Activated naive CD8-positive, alpha-beta T cell treated with anti-CD3 and anti-CD28 coated beads for 36 hours (primary cell): ENCODE results near the gene PSENEN. TPM values are rescaled to one million over a fixed set of nuclear protein-coding genes. Genes with fewer than 3 reads are reported as not detected.

Source experiments
- DNase-seq: peaks from one replicate; pipeline ENCODE4 v3.0.0; 2021
- H3K27ac Mint-ChIP-seq: one replicate; pipeline ENCODE4 v1.8.0; 2022; ENCODE audit warnings: mild to moderate bottlenecking, moderate library complexity, mixed read lengths
- H3K27me3 Mint-ChIP-seq: one replicate; pipeline ENCODE4 v1.8.0; 2022; ENCODE audit warnings: mild to moderate bottlenecking, mixed read lengths
- H3K36me3 Mint-ChIP-seq: one replicate; pipeline ENCODE4 v1.8.0; 2021; ENCODE audit warnings: mild to moderate bottlenecking, mixed read lengths
- H3K4me1 Mint-ChIP-seq: one replicate; pipeline ENCODE4 v1.8.0; 2021; ENCODE audit warnings: mixed read lengths
- H3K4me3 Mint-ChIP-seq: one replicate; pipeline ENCODE4 v1.8.0; 2022; ENCODE audit warnings: mild to moderate bottlenecking, moderate library complexity, mixed read lengths
- H3K9me3 Mint-ChIP-seq: one replicate; pipeline ENCODE4 v1.8.0; 2022; ENCODE audit warnings: mixed read lengths
- total RNA-seq, 2 experiments: library from RNA; stranded (reverse); gene quantifications; one replicate each; pipeline ENCODE4 v1.2.3, GENCODE V29; 2021

PSENEN gene
- total RNA-seq, 2 experiments from 2014 or later: 38.5 to 41.6 TPM

DNA sequence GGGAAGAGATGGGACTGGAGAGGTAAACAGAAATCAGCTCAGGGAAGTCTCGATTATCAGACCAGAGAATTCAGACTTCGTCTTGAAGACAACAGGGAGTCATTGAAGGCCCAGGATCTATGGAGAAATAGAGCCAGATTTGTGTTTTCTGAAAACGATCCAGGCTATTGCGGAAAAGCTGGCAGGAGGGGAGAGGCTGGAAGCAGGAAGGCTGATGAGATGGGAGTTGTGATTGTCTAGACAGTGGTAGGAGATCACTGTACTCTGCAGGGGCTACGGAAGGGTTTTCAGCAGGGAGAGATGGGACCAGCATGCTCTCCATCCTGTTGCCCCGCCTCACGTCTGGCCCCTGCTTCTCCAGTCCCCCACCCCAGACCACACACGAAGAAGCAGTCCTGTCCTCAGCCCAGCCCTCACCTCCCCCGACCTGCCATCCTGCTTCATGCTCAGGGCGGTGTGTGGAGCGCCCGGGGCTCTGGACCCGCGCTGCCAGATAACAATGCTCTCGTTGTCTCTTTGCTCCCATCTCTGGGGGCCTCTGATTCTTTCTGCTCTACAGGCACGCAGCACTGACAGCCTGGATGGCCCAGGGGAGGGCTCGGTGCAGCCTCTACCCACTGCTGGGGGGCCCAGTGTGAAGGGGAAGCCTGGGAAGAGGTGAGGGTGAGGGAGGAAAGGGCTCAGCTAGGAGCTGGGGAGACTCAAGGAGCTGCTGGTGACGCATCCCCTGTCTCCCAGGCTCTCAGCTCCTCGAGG lies 31.8 kb downstream of the PSENEN start:
- DNase-seq: no peak
- H3K27ac Mint-ChIP-seq: no peak overlapping the region

DNA sequence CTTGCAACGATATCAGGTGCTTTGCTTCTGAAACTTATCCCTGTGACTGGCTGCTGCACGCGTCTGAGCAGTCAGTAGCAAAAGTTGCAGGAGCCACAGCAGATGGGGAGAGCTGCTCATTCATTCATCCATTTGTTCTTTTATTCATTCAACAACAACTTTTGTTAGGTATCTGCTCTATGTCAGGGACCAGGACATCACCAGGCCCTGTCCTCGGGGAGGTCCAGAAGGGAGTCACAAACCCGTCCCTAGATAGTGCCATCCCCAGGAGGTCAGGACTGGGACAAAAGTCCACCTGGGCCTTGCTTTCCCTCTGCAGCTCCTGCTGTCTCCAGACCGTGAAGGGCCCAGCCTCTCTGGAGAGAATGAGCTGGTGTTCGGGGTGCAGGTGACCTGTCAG lies 32.5 kb downstream of the PSENEN start:
- Mint-ChIP-seq H3K36me3 (no peaks in the 10 kb centered on the region), H3K4me3 (no peak overlapping the region), H3K4me1 (peaks cover 11% of the 10 kb centered on the region), H3K9me3 (no peaks in the 10 kb centered on the region), H3K27ac (no peak overlapping the region), H3K27me3 (no peaks in the 10 kb centered on the region)
- DNase-seq: no peak

More for the DNA sequence above, 31.8 kb downstream of the PSENEN start:
- Mint-ChIP-seq H3K4me1 (peaks cover 11% of the 10 kb centered on the region), H3K9me3 (no peaks in the 10 kb centered on the region), H3K36me3 (no peaks in the 10 kb centered on the region), H3K4me3 (peak overlapping the region; percentile 7), H3K27me3 (no peaks in the 10 kb centered on the region)

DNA sequence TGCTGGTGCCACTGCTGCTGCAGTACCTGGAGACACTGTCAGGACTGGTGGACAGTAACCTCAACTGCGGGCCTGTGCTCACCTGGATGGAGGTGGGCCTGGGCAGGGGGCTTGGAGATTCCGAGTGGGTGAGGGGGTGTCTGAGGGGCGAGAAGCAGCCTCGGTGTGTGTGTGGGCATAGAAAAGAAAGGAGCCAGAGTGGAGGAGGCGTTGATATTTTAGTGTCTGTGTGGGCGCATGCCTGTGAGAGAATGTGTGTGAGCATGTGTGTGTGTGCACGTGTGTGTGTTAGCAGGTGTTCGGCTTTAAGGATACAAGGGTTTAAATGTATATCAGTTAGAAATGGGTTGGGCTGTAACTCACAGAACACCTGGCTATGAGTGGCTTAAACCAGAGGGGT lies 33.6 kb downstream of the PSENEN start:
- Mint-ChIP-seq H3K27me3 (no peaks in the 10 kb centered on the region), H3K4me3 (no peak overlapping the region), H3K27ac (no peak overlapping the region), H3K9me3 (no peaks in the 10 kb centered on the region), H3K36me3 (no peaks in the 10 kb centered on the region), H3K4me1 (peaks cover 11% of the 10 kb centered on the region)
- DNase-seq: no peak

DNA sequence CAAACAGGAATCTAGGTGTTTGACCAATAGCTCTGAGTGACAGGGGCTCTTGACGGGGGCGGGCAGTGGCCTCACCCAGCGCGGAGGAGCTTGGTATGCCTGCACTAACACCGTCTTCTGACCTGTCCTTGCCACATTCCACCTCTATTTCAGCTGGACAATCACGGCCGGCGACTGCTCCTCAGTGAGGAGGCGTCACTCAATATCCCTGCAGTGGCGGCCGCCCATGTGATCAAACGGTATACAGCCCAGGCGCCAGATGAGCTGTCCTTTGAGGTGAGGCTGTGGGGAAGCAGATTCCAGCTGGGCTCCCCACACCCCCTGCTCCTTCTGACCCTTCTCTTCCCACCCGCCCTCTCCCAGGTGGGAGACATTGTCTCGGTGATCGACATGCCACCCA lies 34.6 kb downstream of the PSENEN start:
- Mint-ChIP-seq H3K27me3 (no peaks in the 10 kb centered on the region), H3K4me1 (peaks cover 6% of the 10 kb centered on the region), H3K27ac (no peak overlapping the region), H3K4me3 (no peak overlapping the region), H3K36me3 (no peaks in the 10 kb centered on the region), H3K9me3 (no peaks in the 10 kb centered on the region)
- DNase-seq: no peak

DNA sequence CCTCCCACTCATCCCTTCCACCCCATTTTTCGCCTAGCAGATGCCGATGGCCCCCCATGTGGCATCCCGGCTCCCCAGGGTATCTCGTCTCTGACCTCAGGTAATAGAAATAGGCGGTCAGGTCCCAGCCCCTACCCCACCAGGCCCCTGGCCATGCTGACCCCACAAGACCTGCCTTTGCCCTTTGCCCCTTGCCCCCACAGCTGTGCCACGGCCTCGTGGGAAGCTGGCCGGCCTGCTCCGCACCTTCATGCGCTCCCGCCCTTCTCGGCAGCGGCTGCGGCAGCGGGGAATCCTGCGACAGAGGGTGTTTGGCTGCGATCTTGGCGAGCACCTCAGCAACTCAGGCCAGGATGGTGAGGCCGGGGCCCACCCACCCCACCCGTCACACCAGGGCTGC lies 35.3 kb downstream of the PSENEN start:
- Mint-ChIP-seq H3K36me3 (no peaks in the 10 kb centered on the region), H3K4me3 (no peak overlapping the region), H3K27ac (no peak overlapping the region), H3K4me1 (peaks cover 5% of the 10 kb centered on the region), H3K27me3 (no peaks in the 10 kb centered on the region), H3K9me3 (no peaks in the 10 kb centered on the region)
- no peak for DNase-seq

DNA sequence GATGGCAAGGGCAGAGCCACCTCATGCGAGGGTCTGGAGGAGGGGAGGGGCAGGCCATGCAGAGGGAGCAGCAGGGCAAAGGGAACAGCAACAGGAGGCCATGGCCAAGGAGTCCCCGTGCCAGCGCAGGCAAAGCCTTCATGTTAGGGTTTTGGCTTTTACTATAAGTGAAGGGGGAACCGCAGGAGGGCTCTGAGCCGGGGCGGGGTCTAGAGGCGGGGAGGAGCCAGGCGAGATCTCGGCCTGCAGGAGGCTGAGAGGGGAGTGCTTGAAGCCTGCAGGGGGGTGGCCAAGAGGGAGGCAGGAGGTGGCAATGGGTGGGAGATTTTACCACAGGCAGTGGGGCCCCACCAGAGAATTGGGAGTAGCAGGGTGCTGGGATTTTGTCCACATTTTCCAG lies 36.2 kb downstream of the PSENEN start:
- Mint-ChIP-seq H3K27ac (no peak overlapping the region), H3K36me3 (no peaks in the 10 kb centered on the region), H3K27me3 (no peaks in the 10 kb centered on the region), H3K4me1 (no peaks in the 10 kb centered on the region), H3K9me3 (no peaks in the 10 kb centered on the region), H3K4me3 (no peak overlapping the region)
- DNase-seq: no peak

DNA sequence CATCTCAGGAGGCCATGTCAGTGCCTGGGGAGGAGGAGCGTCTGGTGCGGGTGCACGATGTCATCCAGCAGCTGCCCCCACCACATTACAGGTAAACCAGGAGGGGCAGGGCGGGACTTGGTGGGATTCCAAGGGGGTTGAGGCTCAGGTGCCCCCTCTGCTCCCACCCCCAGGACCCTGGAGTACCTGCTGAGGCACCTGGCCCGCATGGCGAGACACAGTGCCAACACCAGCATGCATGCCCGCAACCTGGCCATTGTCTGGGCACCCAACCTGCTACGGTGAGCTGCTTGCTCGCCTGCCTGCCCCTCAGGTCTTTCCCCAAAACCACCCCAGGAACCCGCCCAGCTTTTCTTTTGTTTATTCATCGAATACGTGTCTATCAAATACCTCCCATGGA lies 37.1 kb downstream of the PSENEN start:
- no peaks in the 10 kb centered on the region for H3K36me3 Mint-ChIP-seq
- H3K4me1 Mint-ChIP-seq: no peaks in the 10 kb centered on the region
- H3K27me3 Mint-ChIP-seq: no peaks in the 10 kb centered on the region
- no peak overlapping the region for H3K27ac Mint-ChIP-seq
- no peak for DNase-seq
- no peaks in the 10 kb centered on the region for H3K9me3 Mint-ChIP-seq
- no peak overlapping the region for H3K4me3 Mint-ChIP-seq

DNA sequence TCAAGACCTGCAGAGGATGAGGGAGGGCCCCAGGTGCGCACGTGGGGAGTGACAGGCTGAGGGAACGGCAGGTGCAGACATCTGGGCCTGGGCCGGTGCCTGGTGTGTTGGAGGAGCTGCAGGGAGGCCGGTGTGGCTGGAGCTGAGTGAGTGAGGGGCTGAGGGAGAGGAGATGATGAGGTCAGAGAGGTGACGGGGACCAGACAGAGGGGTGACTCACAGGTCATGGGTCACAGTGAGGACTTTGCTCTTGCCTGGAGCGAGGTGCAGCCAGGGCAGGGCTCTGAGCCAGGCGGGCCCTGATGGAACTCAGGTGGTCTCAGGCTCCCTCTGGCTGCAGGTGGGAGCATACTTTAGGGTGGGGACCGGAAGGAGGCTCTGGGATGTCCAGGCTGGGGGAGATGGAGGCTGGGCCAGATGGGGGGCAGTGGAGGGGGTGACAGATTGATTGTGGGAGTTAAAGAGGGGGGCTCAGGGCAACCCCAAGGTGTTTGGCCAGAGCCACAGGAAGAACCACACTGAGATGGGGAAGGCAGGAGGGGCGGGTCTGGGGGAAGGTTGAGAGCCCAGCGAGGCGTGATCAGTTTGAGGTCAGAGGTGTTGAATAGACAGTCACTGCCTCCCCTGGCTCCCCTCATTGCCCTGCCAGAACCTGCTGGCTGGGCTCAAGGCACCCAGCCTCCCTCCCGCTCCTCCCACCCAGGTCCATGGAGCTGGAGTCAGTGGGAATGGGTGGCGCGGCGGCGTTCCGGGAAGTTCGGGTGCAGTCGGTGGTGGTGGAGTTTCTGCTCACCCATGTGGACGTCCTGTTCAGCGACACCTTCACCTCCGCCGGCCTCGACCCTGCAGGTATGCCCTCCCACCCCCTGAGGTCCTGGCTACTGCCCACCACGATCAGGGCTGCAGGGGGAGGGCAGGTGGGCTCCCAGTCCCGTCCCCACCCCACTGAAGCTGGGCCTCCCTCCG lies 38.3 kb downstream of the PSENEN start:
- H3K4me3 Mint-ChIP-seq: no peak overlapping the region
- H3K9me3 Mint-ChIP-seq: no peaks in the 10 kb centered on the region
- DNase-seq: no peak
- H3K36me3 Mint-ChIP-seq: no peaks in the 10 kb centered on the region
- H3K4me1 Mint-ChIP-seq: no peaks in the 10 kb centered on the region
- no peaks in the 10 kb centered on the region for H3K27me3 Mint-ChIP-seq
- no peak overlapping the region for H3K27ac Mint-ChIP-seq

DNA sequence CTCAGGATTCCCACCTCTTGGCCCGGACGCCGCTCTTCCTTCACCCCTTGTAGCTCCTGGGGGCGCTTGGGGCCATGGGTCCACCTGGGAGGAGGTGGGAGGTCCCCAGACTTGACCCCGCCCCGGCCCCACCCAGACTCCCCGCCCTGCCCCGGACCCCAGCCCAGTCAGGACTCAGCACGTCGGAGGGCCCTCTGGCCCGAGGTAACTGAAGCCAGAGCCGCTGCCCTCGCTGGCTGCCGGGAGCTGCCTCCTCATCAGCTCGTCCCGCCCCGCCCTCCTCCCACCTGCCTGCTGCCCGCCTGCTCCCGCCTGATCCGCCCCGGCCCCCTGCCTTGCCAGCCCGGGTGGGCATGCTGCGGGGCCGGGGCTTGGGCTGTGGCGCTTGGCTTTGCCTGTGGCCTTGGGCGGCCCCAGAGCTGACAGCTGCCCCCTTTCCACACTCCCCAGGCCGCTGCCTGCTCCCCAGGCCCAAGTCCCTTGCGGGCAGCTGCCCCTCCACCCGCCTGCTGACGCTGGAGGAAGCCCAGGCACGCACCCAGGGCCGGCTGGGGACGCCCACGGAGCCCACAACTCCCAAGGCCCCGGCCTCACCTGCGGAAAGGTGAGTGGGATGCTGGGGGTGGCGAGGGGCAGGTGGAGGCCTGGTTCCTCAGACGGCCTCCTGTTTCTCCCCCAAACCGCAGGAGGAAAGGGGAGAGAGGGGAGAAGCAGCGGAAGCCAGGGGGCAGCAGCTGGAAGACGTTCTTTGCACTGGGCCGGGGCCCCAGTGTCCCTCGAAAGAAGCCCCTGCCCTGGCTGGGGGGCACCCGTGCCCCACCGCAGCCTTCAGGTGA lies 39.3 kb downstream of the PSENEN start:
- no peaks in the 10 kb centered on the region for H3K4me1 Mint-ChIP-seq
- no peak overlapping the region for H3K27ac Mint-ChIP-seq
- H3K4me3 Mint-ChIP-seq: no peak overlapping the region
- H3K27me3 Mint-ChIP-seq: no peaks in the 10 kb centered on the region
- H3K36me3 Mint-ChIP-seq: no peaks in the 10 kb centered on the region
- no peak for DNase-seq
- H3K9me3 Mint-ChIP-seq: no peaks in the 10 kb centered on the region

DNA sequence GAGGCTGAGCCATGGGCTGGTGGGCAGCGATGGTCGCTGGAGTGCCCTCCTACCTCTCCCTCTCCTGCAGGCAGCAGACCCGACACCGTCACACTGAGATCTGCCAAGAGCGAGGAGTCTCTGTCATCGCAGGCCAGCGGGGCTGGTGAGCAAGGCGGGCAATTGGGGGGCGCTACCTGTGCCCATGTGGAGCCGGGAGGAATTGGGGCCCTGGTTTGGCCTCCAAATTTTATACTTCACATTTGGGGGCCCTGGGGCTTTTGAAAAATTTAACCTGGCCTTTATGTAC lies 39.8 kb downstream of the PSENEN start:
- no peak overlapping the region for H3K4me3 Mint-ChIP-seq
- no peak for DNase-seq
- no peak overlapping the region for H3K27ac Mint-ChIP-seq
- H3K27me3 Mint-ChIP-seq: no peaks in the 10 kb centered on the region
- no peaks in the 10 kb centered on the region for H3K4me1 Mint-ChIP-seq
- H3K9me3 Mint-ChIP-seq: no peaks in the 10 kb centered on the region
- no peaks in the 10 kb centered on the region for H3K36me3 Mint-ChIP-seq

DNA sequence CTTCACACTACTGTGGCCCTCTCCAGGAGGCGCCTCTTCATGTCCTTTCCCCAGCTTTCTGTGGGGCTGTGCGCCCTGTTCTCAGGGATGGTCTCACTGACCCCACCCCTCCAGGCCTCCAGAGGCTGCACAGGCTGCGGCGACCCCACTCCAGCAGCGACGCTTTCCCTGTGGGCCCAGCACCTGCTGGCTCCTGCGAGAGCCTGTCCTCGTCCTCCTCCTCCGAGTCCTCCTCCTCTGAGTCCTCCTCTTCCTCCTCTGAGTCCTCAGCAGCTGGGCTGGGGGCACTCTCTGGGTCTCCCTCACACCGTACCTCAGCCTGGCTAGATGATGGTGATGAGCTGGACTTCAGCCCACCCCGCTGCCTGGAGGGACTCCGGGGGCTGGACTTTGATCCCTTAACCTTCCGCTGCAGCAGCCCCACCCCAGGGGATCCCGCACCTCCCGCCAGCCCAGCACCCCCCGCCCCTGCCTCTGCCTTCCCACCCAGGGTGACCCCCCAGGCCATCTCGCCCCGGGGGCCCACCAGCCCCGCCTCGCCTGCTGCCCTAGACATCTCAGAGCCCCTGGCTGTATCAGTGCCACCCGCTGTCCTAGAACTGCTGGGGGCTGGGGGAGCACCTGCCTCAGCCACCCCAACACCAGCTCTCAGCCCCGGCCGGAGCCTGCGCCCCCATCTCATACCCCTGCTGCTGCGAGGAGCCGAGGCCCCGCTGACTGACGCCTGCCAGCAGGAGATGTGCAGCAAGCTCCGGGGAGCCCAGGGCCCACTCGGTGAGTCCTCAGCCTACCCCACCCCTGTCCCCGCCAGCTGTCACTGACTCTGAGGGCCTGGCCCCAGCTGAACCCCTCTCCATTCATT lies 41.1 kb downstream of the PSENEN start:
- Mint-ChIP-seq H3K4me3 (no peak overlapping the region), H3K27me3 (no peaks in the 10 kb centered on the region), H3K27ac (no peak overlapping the region), H3K9me3 (no peaks in the 10 kb centered on the region), H3K4me1 (no peaks in the 10 kb centered on the region), H3K36me3 (no peaks in the 10 kb centered on the region)
- no peak for DNase-seq

DNA sequence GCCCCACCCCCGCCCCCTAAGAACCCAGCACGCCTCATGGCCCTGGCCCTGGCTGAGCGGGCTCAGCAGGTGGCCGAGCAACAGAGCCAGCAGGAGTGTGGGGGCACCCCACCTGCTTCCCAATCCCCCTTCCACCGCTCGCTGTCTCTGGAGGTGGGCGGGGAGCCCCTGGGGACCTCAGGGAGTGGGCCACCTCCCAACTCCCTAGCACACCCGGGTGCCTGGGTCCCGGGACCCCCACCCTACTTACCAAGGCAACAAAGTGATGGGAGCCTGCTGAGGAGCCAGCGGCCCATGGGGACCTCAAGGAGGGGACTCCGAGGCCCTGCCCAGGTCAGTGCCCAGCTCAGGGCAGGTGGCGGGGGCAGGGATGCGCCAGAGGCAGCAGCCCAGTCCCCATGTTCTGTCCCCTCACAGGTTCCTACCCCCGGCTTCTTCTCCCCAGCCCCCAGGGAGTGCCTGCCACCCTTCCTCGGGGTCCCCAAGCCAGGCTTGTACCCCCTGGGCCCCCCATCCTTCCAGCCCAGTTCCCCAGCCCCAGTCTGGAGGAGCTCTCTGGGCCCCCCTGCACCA lies 41.9 kb downstream of the PSENEN start:
- Mint-ChIP-seq H3K4me3 (no peak overlapping the region), H3K36me3 (no peaks in the 10 kb centered on the region), H3K4me1 (no peaks in the 10 kb centered on the region), H3K27ac (no peak overlapping the region), H3K27me3 (no peaks in the 10 kb centered on the region), H3K9me3 (no peaks in the 10 kb centered on the region)
- no peak for DNase-seq

DNA sequence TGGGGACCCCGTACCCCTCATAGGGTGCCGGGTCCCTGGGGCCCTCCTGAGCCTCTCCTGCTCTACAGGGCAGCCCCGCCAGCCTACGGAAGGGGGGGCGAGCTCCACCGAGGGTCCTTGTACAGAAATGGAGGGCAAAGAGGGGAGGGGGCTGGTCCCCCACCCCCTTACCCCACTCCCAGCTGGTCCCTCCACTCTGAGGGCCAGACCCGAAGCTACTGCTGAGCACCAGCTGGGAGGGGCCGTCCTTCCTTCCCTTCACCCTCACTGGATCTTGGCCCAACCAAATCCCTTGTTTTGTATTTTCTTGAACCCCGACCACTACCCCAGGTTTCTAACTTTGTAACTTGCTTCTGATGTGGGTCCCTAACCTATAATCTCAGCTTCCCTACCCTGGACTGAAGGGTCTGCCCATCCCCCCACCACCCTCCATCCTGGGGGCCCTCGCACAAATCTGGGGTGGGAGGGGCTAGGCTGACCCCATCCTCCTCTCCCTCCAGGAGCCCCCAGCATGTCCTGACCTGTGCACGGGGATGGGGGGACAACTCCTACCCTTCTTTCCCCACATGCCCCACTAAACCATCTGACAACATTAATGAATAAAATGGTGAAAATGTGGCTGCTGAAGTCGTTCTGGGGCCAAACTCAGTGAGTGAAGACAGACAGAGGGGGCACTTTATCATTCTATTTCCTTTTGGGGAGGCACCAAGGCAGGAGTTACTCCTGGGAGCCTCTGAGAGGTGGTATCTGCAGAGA lies 42.9 kb downstream of the PSENEN start:
- H3K4me3 Mint-ChIP-seq: no peak overlapping the region
- H3K9me3 Mint-ChIP-seq: no peaks in the 10 kb centered on the region
- no peak overlapping the region for H3K27ac Mint-ChIP-seq
- no peak for DNase-seq
- no peaks in the 10 kb centered on the region for H3K4me1 Mint-ChIP-seq
- H3K27me3 Mint-ChIP-seq: no peaks in the 10 kb centered on the region
- H3K36me3 Mint-ChIP-seq: no peaks in the 10 kb centered on the region
